Measurements from ENCODE around the gene NDC80. TPM values are rescaled to one million over a fixed set of nuclear protein-coding genes. Genes with fewer than 3 reads are reported as not detected.
"Not testable (repeated sequence)": the region's sequence is repeated elsewhere in the genome, so short reads cannot be mapped to it uniquely, and the experiment has no call there.

The NDC80 gene
- total RNA-seq, result 0.50 TPM
- long read RNA-seq, result 0 reads

DNA sequence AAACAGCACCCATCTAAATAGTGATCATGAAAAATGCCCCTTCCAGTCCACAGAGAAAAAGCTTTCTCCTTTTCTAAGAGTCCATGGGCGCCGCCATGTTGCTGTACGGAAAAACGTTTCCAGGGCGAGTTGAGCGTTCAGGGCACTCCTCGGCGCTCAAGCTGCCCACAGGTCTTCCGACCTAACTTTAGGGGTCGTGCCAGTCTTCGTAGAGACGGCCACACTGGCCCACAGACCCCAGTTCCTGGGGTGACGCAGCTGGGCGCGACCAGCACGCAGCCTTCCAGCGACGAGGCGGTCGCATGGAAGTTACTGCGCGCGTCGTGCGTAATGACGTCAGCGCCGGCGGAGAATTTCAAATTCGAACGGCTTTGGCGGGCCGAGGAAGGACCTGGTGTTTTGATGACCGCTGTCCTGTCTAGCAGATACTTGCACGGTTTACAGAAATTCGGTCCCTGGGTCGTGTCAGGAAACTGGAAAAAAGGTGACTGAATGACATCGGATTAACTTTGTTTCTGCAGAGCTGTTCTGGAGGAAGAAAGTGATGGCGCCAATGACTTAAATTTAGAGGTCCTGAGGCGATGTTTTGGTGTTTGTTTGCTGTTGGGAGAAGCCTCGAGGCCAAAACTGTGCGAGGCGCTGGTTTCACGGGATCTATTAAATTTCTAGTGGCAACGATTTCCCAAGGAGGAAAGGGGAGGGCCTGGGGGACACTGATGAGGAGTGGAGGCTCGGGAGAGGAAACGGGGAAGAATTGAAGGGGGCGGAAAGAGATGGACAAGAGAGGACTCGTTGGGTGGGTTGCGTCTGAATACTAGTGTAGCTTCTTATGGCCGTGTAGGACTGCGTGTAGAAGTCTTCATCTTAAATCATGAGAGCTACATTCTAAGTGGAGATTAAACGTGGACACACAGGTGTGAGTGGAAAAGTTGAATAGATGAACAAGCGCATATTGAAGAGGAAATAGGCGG lies at the start of gene NDC80, which contains the start of gene METTL4:
Gene NDC80 (plus strand): TSS at position 358 of the 971 bp plus-strand sequence. CDS start 1,429 bp downstream, outside the sequence.
Gene METTL4 (minus strand): TSS at position 306 of the 971 bp plus-strand sequence. CDS start 4,289 bp downstream, outside the sequence.
- peak; percentile 97 for ATAC-seq
- intact Hi-C loops (cut with micrococcal nuclease), result no loop called here
- peak; percentile 89 for DNase-seq

DNA sequence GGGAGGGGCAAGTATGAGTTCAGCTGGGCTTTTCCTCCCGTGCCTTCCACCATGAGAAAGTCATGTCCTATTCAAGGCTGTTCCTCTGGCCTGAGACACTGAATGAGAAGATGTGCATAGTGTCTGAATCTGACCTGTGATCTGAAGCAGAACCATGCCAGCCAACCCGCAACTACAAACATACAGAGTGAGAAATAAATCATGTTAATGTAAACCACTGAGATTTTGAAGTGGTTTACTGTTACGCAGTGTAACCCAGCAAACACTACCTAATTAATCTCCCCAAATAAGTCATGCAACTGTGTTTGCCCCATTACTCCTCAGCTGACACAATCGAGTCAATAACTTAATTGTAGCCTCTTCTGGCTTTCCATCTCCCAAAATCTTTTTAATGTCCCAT lies 49.2 kb upstream of the NDC80 start:
- DNase-seq (no peak), ATAC-seq (no peak)
- intact Hi-C loops (cut with micrococcal nuclease), result no loop called here

DNA sequence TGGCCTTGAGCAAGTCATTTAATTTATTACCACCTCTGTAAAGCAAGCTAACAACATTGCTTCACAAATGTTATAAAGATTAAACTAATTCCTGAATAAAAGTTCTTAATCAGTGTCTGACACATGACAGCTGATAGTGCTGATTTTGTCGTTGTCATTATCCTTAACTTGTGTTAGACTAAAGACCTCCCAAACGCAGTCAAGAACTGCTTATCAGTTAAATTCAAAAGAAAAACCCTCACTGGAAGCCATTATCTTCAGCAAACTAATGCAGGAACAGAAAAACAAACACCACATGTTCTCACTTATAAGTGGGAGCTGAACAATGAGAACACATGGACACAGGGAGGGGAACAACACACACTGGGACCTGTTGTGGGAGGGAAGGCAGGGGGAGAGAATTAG lies 46.6 kb upstream of the NDC80 start:
- intact Hi-C loops (cut with micrococcal nuclease); ATAC-seq; DNase-seq: not testable (repeated sequence)

DNA sequence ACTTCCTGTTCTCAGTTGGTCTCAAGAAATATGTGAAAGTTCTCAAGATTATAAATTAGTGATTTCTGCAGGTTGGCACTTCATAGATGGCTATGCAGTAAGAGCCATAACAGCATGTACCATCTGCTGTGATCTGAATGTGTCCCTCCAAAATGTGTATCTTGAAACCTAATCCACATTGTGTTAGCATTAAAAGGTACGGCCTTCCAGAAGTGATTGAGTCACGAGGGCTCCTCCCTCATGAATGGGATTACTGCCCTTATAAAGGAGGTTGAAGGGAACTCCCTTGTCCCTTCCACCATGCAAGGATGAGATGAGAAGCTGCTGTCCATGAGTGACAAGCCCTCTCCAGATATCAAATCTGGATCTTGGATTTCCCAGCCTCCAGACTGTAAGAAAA lies 45.0 kb upstream of the NDC80 start:
- DNase-seq, result no peak
- intact Hi-C loops (cut with micrococcal nuclease), result no loop called here
- no peak for ATAC-seq

DNA sequence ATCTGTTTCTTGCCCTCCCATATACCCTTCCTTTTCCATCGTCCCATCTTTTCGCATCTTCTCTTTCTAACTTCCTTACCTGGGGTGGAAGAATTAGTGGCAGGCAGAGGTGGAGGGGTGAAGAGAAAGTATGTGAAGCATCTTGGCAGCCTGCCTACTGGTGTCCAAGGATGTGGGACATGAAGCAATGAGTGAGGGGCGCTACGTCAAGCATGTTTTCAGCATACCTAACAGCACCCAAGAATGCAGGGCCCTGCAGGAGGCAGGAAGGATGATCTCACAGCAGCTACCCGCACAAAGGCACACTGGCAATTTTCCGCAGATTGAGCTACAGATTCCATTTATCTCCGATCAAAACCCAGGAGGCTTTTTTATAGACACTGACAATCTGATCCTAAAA lies 42.2 kb upstream of the NDC80 start:
- no peak for ATAC-seq
- no peak for DNase-seq
- intact Hi-C loops (cut with micrococcal nuclease), result no loop called here

DNA sequence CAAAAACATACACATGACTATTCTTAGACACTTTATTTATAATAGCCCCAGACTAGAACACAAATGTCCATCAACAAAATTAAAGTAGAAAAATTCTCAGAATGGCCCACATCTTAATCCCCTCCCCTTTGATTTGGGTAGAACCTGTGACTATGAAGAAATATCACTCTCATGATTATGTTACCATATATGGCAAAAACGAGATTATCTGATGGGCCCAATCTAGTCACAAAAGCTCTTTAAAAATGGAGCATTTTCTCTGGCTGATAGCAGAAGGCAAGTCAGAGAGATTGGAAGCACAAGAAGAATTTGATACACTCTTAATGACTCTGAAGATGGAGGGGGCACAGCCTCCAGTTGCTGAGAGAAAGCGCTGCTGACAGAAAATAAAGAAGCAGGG lies 39.6 kb upstream of the NDC80 start:
- no peak for DNase-seq
- intact Hi-C loops (cut with micrococcal nuclease), result no loop called here
- ATAC-seq, result no peak

DNA sequence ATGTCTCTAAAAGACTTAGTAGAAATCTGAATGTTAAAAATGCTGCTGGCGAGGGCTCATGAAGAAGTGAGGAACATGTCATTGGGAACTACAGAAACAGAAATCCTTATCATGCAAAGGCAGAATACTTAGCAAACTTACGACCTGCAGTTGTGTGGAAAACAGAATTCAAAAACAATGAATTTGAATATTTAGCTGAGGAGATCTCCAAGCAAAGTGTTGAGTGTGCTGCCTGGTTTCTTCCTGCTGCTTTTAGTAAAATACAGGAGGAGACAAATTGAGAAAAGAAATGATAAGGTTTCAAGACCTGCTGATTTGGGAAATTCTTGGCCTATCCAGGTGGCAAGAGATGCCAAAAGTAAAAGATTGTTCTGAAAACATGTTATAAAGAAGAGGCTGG lies 38.6 kb upstream of the NDC80 start:
- no peak for DNase-seq
- ATAC-seq, result no peak
- intact Hi-C loops (cut with micrococcal nuclease), result no loop called here

DNA sequence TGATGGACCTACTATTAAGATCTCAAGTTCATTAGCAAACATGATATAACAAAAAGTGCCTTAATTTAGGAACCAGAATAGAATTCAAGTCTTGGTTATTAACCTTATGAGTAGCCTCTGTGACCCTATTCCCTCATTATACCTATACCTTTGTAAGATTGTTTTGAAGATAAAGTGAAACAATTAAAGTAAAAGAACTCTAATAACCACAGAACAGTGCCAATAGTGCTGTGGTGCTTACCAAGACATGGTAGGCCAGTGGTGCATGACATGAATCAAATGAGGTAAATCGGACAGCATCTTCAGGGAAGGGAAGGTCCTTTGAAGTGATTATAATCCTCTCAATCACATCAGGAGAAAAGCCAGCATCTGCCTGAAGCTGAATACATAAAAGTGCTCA lies 36.5 kb upstream of the NDC80 start:
- DNase-seq (no peak), ATAC-seq (no peak)
- intact Hi-C loops (cut with micrococcal nuclease), result no loop called here

DNA sequence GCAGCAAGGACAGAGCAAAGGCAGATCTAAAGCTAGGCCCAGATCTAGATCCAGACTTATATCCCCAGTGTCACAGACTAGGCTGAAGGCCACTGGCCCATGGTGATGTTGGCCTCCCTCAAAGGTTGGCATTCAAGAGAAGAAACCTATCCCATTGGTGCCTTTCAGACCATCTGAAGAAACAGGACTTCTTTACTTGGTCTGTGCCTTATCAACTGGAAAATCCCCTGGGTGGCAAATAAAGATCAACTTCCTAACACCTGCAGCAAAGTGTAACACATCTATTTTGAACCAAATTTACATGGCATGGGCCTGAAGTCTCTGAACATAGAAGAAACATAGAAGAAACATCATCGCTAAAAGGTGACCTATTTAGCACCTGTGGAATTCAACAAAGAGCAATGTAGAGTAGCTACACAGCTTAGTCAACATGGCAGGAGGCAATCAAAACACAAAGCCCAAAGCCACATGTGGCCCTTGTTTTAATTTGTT lies 35.9 kb upstream of the NDC80 start:
- ATAC-seq, result no peak
- intact Hi-C loops (cut with micrococcal nuclease), result no loop called here
- DNase-seq, result no peak

DNA sequence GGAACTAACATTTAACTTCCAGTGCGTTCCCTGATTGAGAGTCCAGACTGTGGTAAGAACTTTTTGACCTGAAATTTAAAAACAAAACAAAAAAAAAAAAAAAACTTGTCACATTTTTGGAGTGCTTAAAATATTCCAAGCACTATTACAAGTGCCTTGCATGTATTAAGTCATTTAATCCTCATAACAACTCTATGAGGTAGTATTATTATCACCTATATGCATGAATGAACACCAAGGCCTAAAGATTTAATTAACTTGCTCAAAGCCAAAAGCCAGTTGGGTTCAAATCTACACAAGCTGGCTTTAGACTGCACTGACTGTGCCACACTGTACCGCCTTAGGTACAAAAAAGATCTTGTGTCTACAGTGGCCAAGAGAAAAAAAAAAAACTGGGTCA lies 35.3 kb upstream of the NDC80 start:
- DNase-seq (no peak), ATAC-seq (no peak)
- intact Hi-C loops (cut with micrococcal nuclease), result no loop called here

DNA sequence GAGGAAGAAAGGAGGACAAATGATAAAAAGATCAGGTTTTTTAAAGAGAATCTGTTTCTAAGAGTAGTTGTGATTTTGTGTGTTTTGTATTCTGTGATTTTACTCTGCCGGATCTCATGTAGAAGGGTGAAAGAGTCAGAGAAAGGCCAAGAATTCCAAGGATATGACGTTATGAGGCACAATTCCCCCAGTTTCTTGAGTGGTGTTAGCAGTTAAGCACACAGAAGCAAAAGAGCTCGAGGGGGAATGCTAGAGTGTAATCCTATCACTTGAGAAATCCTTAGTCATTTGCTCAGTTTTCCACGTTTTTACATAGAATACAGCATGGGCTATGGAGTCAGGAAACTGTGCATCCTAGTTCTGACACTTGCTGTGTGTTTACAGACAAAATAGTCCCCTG lies 34.9 kb upstream of the NDC80 start:
- DNase-seq (no peak), ATAC-seq (peak; percentile 60)
- intact Hi-C loops (cut with micrococcal nuclease), result no loop called here

DNA sequence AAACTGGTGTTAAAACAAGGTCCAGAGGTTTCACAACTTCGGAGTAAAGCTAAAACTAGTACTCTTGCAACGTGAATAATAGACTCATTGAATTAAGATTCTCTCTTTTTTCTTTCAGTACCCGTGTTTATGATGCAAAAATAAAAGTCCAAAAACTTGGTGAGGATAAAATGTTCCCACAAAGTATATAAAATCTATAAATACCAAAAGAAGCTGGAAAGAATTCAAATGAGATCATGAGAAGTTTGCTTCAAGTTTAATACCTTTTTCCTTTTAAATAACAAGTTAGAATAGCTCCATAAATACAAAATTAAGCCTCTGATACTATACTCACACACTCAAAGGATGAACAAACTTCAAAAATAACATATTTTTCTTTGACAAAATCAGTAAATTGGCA lies 34.1 kb upstream of the NDC80 start:
- no peak for DNase-seq
- intact Hi-C loops (cut with micrococcal nuclease), result no loop called here
- no peak for ATAC-seq

DNA sequence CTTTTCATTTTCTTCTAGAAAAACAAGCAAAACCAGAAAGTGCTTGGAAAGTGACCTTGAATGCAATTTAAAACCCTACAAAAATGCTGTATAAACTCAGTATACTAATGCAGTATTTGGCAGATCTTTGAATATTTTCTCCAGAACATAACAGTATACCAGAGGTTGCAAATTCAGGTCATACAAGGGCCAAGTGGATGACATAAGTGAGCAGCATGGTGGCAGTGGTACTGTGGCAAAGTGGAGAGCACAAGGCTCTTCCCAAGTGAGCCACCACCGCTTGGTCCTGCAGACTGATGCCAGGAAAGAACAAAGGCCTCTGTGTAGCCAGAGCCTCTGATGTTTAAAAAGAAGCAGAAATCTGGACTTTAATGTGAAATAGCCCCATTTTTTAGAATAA lies 33.1 kb upstream of the NDC80 start:
- ATAC-seq (no peak), DNase-seq (no peak)
- intact Hi-C loops (cut with micrococcal nuclease), result no loop called here

DNA sequence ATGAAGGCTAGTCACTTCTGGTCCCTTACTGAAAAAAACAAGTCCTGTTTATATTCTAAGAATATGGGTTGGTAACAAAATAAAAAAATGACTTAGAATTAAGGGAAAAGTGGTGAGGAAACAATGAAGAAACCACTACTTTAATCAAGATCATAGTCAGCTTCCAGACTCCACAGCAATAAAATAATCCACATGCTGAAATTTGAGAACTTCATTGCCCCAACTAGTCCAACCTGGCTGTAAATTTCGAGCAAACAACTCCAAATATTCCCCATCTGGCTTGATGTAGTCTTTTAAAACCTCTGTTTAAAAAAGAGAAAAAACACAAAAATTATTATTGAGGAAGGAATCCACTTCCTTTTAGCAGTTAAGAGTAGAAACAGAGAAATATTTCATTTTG lies 32.5 kb upstream of the NDC80 start:
- intact Hi-C loops (cut with micrococcal nuclease), result no loop called here
- ATAC-seq (no peak), DNase-seq (no peak)

DNA sequence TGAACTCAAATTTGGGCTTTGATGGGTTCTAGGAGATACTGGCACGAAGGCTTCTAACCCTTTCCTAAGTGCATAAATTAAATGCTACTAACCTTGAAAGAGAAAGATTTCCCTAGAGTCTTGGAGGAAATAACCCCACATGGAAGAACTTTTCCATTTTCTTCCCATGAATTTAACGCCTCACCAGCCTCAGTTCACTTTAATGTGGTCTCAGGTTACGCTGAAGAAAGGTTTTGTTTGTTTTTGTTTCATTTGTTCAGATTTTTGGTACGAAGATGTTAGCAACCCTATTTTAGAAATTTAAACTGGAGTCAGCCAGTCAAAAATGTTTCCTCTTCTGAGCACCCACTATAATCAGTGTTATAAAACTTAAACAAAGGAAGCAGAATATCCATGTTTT lies 30.8 kb upstream of the NDC80 start:
- ATAC-seq (no peak), DNase-seq (no peak)
- intact Hi-C loops (cut with micrococcal nuclease), result loop anchor here (10.0 kb wide), 3 partner anchors 206 to 1676 kb away; no protein-coding TSS in a partner anchor

DNA sequence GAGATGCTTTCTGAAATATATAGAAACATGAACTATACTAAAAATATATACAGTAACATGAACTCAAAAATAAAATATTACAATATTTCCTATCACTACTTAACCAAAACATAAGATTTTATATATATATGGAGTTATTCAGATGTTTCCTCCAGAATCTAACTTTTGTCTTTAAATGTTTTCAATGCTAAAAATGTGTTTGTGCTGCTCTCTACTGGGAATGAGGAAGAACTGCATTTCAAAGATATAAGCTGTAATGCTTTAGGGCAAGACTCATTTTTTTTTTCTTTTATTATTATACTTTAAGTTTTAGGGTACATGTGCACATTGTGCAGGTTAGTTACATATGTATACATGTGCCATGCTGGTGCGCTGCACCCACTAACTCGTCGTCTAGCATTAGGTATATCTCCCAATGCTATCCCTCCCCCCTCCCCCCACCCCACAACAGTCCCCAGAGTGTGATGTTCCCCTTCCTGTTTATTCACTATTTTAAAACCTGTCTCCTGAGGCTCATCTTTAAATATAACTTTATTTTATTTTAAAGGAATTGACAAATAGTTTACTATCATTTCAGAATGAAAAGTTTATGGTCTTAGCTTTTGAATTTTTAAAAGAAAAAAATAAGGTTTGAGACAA lies 29.3 kb upstream of the NDC80 start:
- not testable (repeated sequence) for DNase-seq, ATAC-seq
- intact Hi-C loops (cut with micrococcal nuclease), result loop anchor here (10.0 kb wide), 3 partner anchors 207 to 1677 kb away; no protein-coding TSS in a partner anchor

DNA sequence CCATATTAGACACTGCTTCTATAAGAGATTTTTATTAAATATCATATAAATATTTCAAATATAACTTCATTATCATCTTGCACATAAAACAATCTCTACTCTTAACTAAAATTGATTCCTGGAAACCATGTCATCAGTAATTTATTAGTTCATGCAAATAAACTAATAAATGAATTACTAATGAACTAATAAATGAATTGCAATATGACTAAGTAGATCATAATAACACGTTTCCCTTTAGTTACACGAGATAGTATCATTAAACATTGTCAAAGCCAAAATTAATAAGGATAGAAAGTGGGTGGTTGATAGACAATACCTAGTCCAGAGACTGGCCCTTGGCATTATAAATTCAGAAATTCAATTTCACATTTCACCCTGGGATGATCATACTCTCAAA lies 26.2 kb upstream of the NDC80 start:
- no peak for DNase-seq
- no peak for ATAC-seq
- intact Hi-C loops (cut with micrococcal nuclease), result loop anchor here (10.0 kb wide), 3 partner anchors 210 to 1680 kb away; no protein-coding TSS in a partner anchor

DNA sequence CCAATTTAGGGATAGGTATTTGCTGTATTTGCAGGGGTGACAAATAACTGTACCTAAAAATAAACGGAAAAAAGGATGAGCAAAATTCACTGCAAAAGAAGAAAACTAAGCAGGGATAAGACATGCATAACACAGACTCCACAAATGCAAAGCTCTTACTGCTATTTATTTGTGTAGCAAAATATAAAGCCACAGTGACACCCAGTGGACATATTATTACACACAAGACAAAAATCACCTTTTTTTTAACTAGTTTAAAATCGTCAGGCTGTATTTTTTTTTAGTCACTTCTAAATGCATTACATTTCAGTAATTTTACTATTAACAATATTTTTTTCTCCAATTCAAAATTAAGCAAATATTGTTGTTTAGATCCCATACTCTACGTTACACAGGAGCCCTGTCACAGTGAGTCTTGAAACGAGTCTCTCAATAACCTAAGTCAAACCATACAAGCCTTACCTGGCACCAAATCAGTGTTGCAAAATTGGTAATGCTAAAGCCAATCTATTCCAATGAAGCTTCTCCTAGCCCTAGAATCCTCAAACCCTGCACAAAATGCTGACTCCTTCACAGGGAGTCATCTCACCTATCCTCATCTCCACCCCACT lies 23.8 kb upstream of the NDC80 start:
- ATAC-seq, result peak; percentile 40
- no peak for DNase-seq
- intact Hi-C loops (cut with micrococcal nuclease), result loop anchor here (10.0 kb wide), 3 partner anchors 213 to 1683 kb away; no protein-coding TSS in a partner anchor

DNA sequence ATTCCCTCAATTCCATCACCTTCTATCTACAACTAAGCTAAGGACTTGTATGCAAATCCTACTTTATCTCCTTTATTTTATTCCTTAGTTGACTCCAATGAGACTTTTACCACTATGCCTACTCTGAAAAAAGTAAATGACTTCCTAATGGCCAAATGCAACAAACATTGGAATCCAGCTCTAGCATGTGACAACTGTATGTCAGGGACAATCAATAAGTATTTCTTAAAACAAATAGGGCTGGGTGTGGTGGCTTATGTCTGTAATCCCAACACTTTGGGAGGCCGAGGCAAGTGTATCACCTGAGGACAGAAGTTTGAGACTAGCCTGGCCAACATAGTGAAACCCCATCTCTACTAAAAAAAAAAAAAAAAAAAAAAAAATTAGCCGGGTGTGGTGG lies 21.9 kb upstream of the NDC80 start:
- DNase-seq (no peak), ATAC-seq (no peak)
- intact Hi-C loops (cut with micrococcal nuclease), result loop anchor here (10.0 kb wide), 3 partner anchors 215 to 1685 kb away; no protein-coding TSS in a partner anchor

Data from left ventricle myocardium superior (tissue), 1 donor.